Panc1 (cell line): ENCODE measurements around the gene PPP2R3B. TPM values are rescaled to one million over a fixed set of nuclear protein-coding genes. Genes with fewer than 3 reads are reported as not detected.

Experiments
- ATAC-seq: fragments of 200-7000 bp; cut with Tn5 transposase; 2 replicates; pipeline ENCODE4 v1.9.1; 2020; ENCODE audit warnings: mild to moderate bottlenecking, moderate library complexity
- BruUV-seq: library from RNA; stranded (reverse); fragments of 400-500 nt; replicated peaks from 2 replicates; lab custom pipeline; 2021; lab: Mats Ljungman, UMichigan
- CTCF ChIA-PET: fragments of 300-600 bp; sonication (Branson Sonifier 250); formaldehyde crosslinking; loops from one replicate; lab custom pipeline; 2022; ENCODE audit warnings: antibody characterized with exemption; lab: Charles Lee
- POLR2A ChIA-PET: fragments of 300-600 bp; sonication (Branson Sonifier 250); formaldehyde crosslinking; loops from one replicate; lab custom pipeline; 2022; ENCODE audit warnings: antibody characterized with exemption; lab: Charles Lee
- DNase-seq: peaks from one replicate; pipeline ENCODE4 v3.0.0-alpha.2; 2010; ENCODE audit warnings: low read depth, low spot score
- H3K27ac ChIP-seq: 2 replicates; pipeline ENCODE4 v1.5.1; 2011; ENCODE audit warnings: mild to moderate bottlenecking, low read length, inconsistent platforms
- H3K27me3 ChIP-seq: fragments of 200-500 bp; sonication (Bioruptor generic); 2 replicates; pipeline ENCODE4 v1.6.0; 2014; ENCODE audit warnings: low read length, inconsistent platforms; ENCODE audit not compliant: control insufficient read depth, insufficient read depth
- H3K36me3 ChIP-seq: fragments of 200-500 bp; sonication (Bioruptor generic); 2 replicates; pipeline ENCODE4 v1.5.1; 2014; ENCODE audit warnings: inconsistent platforms, mild to moderate bottlenecking, low read length, moderate library complexity; ENCODE audit not compliant: control insufficient read depth, insufficient read depth
- H3K4me1 ChIP-seq: 2 replicates; pipeline ENCODE4 v1.5.1; 2011; ENCODE audit warnings: inconsistent platforms, mild to moderate bottlenecking, low read length, moderate library complexity; ENCODE audit not compliant: control insufficient read depth, insufficient read depth
- H3K4me3 ChIP-seq, 2 experiments: 2 replicates each; pipeline ENCODE4 v1.5.1; 2011 to 2012; ENCODE audit warnings: low read depth in 2 of 2, low read length in 2 of 2, mild to moderate bottlenecking in 2 of 2, inconsistent platforms in 1 of 2, moderate library complexity in 1 of 2
- H3K9me3 ChIP-seq: fragments of 200-500 bp; sonication (Bioruptor generic); 2 replicates; pipeline ENCODE4 v1.5.1; 2014; ENCODE audit warnings: low read depth, mild to moderate bottlenecking, inconsistent platforms, low read length, moderate library complexity; ENCODE audit not compliant: control insufficient read depth, insufficient read depth
- POLR2AphosphoS5 ChIP-seq: IDR thresholded peaks from 2 replicates; pipeline ENCODE4 v1.6.1; 2012; ENCODE audit warnings: mild to moderate bottlenecking, low read depth, low read length, moderate library complexity
- SIN3A ChIP-seq: IDR thresholded peaks from 2 replicates; pipeline ENCODE4 v1.6.1; 2012; ENCODE audit warnings: low read depth, mild to moderate bottlenecking, low read length, moderate library complexity, borderline replicate concordance; ENCODE audit not compliant: insufficient read depth
- TCF7L2 ChIP-seq: IDR thresholded peaks from 2 replicates; pipeline ENCODE4 v1.6.1; 2011; ENCODE audit warnings: mild to moderate bottlenecking, low read depth, low read length, inconsistent platforms
- in situ Hi-C: cut with HindIII; loops from 2 replicates; pipeline ENCODE4 v1.10.0; 2016; ENCODE audit warnings: low sequenced_read_pairs, low pct_unique_long_range_greater_than_20kb
- intact Hi-C: fragments of 100-400 bp; cut with micrococcal nuclease; formaldehyde crosslinking; loops from one replicate; pipeline ENCODE4 v1.10.0; 2022; ENCODE audit not compliant: unreplicated experiment
- total RNA-seq: library from RNA; stranded (reverse); gene quantifications from one replicate; pipeline ENCODE4 v1.2.1, GENCODE V29; 2021; ENCODE audit not compliant: unreplicated experiment
- TF ChIP-seq, protein P1 (sequence below), 2 experiments: IDR thresholded peaks; 2 replicates each; pipeline ENCODE4 v1.6.1; 2011 to 2012; ENCODE audit warnings: low read depth in 2 of 2, control low read depth in 1 of 2, low read length in 1 of 2, mild to moderate bottlenecking in 1 of 2, moderate library complexity in 1 of 2; ENCODE audit not compliant: insufficient read depth in 1 of 2
- TF ChIP-seq, protein P2 (sequence below): fragments of 450-650 bp; IDR thresholded peaks from 2 replicates; pipeline ENCODE4 v1.5.1; 2017; ENCODE audit warnings: mild to moderate bottlenecking

The PPP2R3B gene
- total RNA-seq, 1 experiment from 2014 or later, result 19.2 TPM

DNA sequence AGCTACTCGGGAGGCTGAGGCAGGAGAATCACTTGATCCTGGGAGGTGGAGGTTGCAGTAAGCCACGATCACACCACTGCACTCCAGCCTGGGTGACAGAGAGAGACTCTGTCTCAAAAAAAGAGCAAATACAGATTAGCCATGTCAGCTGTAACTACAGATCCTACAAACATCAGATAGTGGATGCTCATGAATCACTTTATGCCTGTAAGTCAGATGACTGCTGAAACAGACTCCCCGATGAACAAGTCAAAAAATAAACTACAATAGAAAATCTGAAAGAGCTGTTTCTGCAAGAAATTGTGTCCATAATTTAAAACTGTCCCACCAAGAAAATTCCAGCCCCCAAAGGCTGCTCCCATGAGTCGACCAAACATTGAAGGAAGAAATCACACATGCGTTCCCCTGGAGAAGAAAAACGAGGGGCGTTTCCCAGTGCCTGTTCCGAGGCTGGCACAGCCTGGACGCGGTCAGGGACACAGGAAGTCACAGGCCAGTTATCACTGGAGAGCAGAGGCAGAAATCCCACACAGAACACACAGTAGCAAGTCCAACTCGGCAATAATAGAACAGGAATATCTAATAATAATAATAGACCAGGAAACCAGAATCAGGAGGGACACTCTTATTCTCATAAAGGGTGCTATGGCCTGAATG lies 38.1 kb downstream of the PPP2R3B start:
- H3K9me3 ChIP-seq, result no peaks in the 10 kb centered on the region
- POLR2A ChIA-PET, result no interaction called here
- no TSS peak for BruUV-seq
- ATAC-seq, result no peak
- no peaks in the 10 kb centered on the region for H3K36me3 ChIP-seq
- DNase-seq, result no peak
- intact Hi-C loops, result no loop called here
- no peak for TF ChIP-seq POLR2AphosphoS5
- no peak for TF ChIP-seq TCF7L2
- no peak for TF ChIP-seq SIN3A
- TF ChIP-seq, protein P1, sequence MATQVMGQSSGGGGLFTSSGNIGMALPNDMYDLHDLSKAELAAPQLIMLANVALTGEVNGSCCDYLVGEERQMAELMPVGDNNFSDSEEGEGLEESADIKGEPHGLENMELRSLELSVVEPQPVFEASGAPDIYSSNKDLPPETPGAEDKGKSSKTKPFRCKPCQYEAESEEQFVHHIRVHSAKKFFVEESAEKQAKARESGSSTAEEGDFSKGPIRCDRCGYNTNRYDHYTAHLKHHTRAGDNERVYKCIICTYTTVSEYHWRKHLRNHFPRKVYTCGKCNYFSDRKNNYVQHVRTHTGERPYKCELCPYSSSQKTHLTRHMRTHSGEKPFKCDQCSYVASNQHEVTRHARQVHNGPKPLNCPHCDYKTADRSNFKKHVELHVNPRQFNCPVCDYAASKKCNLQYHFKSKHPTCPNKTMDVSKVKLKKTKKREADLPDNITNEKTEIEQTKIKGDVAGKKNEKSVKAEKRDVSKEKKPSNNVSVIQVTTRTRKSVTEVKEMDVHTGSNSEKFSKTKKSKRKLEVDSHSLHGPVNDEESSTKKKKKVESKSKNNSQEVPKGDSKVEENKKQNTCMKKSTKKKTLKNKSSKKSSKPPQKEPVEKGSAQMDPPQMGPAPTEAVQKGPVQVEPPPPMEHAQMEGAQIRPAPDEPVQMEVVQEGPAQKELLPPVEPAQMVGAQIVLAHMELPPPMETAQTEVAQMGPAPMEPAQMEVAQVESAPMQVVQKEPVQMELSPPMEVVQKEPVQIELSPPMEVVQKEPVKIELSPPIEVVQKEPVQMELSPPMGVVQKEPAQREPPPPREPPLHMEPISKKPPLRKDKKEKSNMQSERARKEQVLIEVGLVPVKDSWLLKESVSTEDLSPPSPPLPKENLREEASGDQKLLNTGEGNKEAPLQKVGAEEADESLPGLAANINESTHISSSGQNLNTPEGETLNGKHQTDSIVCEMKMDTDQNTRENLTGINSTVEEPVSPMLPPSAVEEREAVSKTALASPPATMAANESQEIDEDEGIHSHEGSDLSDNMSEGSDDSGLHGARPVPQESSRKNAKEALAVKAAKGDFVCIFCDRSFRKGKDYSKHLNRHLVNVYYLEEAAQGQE (IDR thresholded peaks at IDR 0.05; ENCODE audit: insufficient read depth in 1 of 2, low read depth in 2 of 2, low read length in 1 of 2), result no peak
- TF ChIP-seq, protein P2, sequence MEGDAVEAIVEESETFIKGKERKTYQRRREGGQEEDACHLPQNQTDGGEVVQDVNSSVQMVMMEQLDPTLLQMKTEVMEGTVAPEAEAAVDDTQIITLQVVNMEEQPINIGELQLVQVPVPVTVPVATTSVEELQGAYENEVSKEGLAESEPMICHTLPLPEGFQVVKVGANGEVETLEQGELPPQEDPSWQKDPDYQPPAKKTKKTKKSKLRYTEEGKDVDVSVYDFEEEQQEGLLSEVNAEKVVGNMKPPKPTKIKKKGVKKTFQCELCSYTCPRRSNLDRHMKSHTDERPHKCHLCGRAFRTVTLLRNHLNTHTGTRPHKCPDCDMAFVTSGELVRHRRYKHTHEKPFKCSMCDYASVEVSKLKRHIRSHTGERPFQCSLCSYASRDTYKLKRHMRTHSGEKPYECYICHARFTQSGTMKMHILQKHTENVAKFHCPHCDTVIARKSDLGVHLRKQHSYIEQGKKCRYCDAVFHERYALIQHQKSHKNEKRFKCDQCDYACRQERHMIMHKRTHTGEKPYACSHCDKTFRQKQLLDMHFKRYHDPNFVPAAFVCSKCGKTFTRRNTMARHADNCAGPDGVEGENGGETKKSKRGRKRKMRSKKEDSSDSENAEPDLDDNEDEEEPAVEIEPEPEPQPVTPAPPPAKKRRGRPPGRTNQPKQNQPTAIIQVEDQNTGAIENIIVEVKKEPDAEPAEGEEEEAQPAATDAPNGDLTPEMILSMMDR, result no peak
- no peak overlapping the region for H3K4me3 ChIP-seq
- no peak overlapping the region for H3K27ac ChIP-seq
- CTCF ChIA-PET, result no interaction called here
- H3K27me3 ChIP-seq, result no peaks in the 10 kb centered on the region
- H3K4me1 ChIP-seq, result no peaks in the 10 kb centered on the region
- in situ Hi-C loops, result no loop called here

DNA sequence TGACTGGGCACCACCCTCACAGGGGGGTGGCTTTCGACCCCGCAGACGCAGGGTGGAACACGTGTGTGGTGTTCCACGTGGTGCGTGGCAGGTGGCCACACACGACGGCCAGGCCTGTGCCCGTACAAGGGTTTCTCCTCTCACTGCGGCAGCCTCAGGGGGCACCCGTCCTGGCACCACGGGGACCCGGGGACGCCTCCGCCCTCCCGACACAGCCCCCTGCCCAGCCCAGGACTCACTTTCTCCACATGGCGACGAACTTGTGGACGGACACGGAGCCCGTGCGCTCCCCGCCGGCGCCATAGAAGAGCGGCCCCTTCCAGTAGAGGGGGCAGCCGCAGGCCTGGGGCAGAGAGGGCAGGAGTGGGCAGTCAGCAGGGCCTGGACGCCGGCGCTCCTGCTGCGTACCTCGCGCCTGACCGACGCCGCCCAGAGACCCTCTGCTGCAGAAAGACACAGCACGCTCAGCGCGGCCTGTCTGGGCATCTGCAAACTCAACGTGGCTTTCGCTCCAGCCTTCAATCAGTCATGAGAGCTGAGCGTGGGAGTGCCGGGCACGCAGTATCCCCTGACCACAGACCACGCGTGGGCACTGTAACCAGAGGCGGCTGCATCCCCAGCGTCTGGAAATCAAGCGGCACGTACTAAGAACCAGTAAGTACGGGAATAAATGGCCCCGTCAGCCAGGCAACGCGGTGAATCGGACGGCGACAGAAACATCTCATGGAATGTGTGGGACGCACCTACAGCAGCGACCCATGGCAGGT lies 39.2 kb downstream of the PPP2R3B start:
- ChIA-PET CTCF (no interaction called here), POLR2A (no interaction called here)
- H3K4me1 ChIP-seq, result no peaks in the 10 kb centered on the region
- no peaks in the 10 kb centered on the region for H3K27me3 ChIP-seq
- H3K36me3 ChIP-seq, result no peaks in the 10 kb centered on the region
- intact Hi-C loops (no loop called here), in situ Hi-C loops (no loop called here)
- no peak overlapping the region for H3K27ac ChIP-seq
- TF ChIP-seq TCF7L2, result no peak
- TF ChIP-seq POLR2AphosphoS5, result no peak
- TF ChIP-seq, protein P2, result no peak
- no peak for TF ChIP-seq SIN3A
- TF ChIP-seq, protein P1 (IDR thresholded peaks at IDR 0.05; ENCODE audit: insufficient read depth in 1 of 2, low read depth in 2 of 2, low read length in 1 of 2), result no peak
- no peak for DNase-seq
- H3K9me3 ChIP-seq, result no peaks in the 10 kb centered on the region
- no peak overlapping the region for H3K4me3 ChIP-seq
- BruUV-seq, result no TSS peak
- no peak for ATAC-seq
